Activated T-helper 2 cell treated with anti-CD3 and anti-CD28 coated beads, Interferon-gamma antibody, Interleukin-2, Interleukin-4, amounts not matched to agents 10 μg/mL and 5 μg/mL and 100 μg/mL, durations not matched to agents 14 hours and 24 hours and 36 hours (primary cell): ENCODE results near the gene PHF8. TPM values are rescaled to one million over a fixed set of nuclear protein-coding genes. Genes with fewer than 3 reads are reported as not detected.

Source experiments
- DNase-seq: peaks from one replicate; pipeline ENCODE4 v3.0.0; 2021; ENCODE audit warnings: low spot score
- H3K27ac Mint-ChIP-seq: one replicate; pipeline ENCODE4 v1.8.0; 2021; ENCODE audit warnings: mixed read lengths
- H3K27me3 Mint-ChIP-seq: one replicate; pipeline ENCODE4 v1.8.0; 2021; ENCODE audit warnings: low read depth, mixed read lengths
- H3K36me3 Mint-ChIP-seq: one replicate; pipeline ENCODE4 v1.8.0; 2021; ENCODE audit warnings: low read depth, mixed read lengths
- H3K4me1 Mint-ChIP-seq: one replicate; pipeline ENCODE4 v1.8.0; 2021; ENCODE audit warnings: low read depth, mixed read lengths
- H3K4me3 Mint-ChIP-seq: one replicate; pipeline ENCODE4 v1.8.0; 2021; ENCODE audit warnings: low read depth, mild to moderate bottlenecking, moderate library complexity, mixed read lengths
- H3K9me3 Mint-ChIP-seq: one replicate; pipeline ENCODE4 v1.8.0; 2021; ENCODE audit warnings: mixed read lengths
- intact Hi-C: fragments of 100-400 bp; cut with micrococcal nuclease; formaldehyde crosslinking; loops from one replicate; pipeline ENCODE4 v1.15.1; 2023
- total RNA-seq: library from RNA; stranded (reverse); gene quantifications from 2 replicates; pipeline ENCODE4 v1.2.3, GENCODE V29; 2022

Gene PHF8
- total RNA-seq, 1 donor from 2014 or later = 47.5 TPM

DNA sequence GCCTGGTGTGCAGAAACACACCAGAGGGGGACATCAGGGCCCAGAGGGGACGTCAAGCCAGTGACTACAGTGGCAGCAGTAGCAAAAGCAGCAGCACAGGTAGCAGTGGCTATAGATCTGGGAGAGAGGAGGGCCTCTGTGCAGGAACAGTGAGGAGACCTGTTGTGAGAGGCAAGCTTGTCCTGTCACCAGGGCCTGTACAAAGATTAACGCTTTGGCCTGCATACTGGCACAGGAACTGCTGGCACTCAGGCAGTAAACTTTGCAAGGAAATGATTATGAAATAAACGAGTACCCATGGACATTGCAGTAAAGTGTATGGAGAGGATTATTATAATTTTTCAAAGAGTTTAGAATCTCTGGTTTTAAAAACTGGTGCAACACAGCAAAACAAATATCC, 5.5 kb upstream of the PHF8 start:
- no peak overlapping the region for H3K4me3 Mint-ChIP-seq
- H3K4me1 Mint-ChIP-seq = peaks cover 7% of the 10 kb centered on the region

GRCh38 chrX:54048412-54048811, 4.1 kb upstream of the PHF8 start:
- Mint-ChIP-seq H3K27ac (no peak overlapping the region), H3K4me1 (peaks cover 7% of the 10 kb centered on the region), H3K9me3 (no peaks in the 10 kb centered on the region), H3K36me3 (no peaks in the 10 kb centered on the region), H3K27me3 (no peaks in the 10 kb centered on the region), H3K4me3 (no peak overlapping the region)
- no peak for DNase-seq
- intact Hi-C loops = loop anchor here (10.0 kb wide), 1 partner anchor 1116 kb away; no protein-coding TSS in a partner anchor

More for the DNA sequence above, 5.5 kb upstream of the PHF8 start:
- Mint-ChIP-seq H3K27me3 (no peaks in the 10 kb centered on the region), H3K9me3 (no peaks in the 10 kb centered on the region), H3K27ac (no peak overlapping the region), H3K36me3 (no peaks in the 10 kb centered on the region)
- intact Hi-C loops = loop anchor here (10.0 kb wide), 1 partner anchor 1115 kb away; no protein-coding TSS in a partner anchor
- no peak for DNase-seq

GRCh38 chrX:54045563-54046228, 1.4 kb upstream of the PHF8 start:
- Mint-ChIP-seq H3K27me3 (no peaks in the 10 kb centered on the region), H3K27ac (peak overlapping the region; percentile 95), H3K4me3 (peak overlapping the region; percentile 88), H3K36me3 (peaks cover 10% of the 10 kb centered on the region), H3K9me3 (no peaks in the 10 kb centered on the region), H3K4me1 (peaks cover 11% of the 10 kb centered on the region)
- intact Hi-C loops = loop anchor here (10.0 kb wide), 1 partner anchor 1119 kb away; no protein-coding TSS in a partner anchor
- DNase-seq = no peak

DNA sequence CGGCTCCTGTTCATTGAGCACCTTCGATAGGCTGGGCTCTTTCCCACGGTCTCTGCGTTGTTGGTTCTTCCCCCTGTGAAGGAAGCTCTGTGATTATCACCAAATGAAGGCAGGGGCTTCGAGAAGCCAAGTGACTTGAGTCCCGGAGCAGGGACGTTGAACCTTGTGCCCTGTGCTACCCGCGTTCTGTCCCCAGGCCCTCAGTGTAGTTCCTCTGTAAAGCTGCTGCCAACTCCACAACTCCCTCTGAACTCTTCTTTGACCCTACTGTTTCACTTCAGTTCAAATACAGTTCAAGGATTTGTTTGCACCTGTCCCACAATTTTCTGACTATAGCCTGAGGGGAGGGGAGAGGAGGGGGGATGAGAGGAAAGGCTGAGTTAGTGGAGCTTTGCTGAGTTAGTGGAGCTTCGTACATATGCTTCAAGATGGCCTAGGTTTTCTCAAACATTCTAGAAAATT, 635 bp upstream of the PHF8 start:
- DNase-seq = no peak
- H3K4me1 Mint-ChIP-seq = peaks cover 15% of the 10 kb centered on the region
- no peaks in the 10 kb centered on the region for H3K27me3 Mint-ChIP-seq
- peak overlapping the region; percentile 95 for H3K27ac Mint-ChIP-seq
- intact Hi-C loops = loop anchor here (1.0 to 10.0 kb wide), 9 partner anchors 138 to 1120 kb away; partner anchors contain the start of genes FAM120C, GNL3L, KDM5C and MAGED2
- peaks cover 14% of the 10 kb centered on the region for H3K36me3 Mint-ChIP-seq
- peak overlapping the region; percentile 88 for H3K4me3 Mint-ChIP-seq
- H3K9me3 Mint-ChIP-seq = no peaks in the 10 kb centered on the region

GRCh38 chrX:54043541-54044125, 640 bp downstream of the PHF8 start:
- intact Hi-C loops = loop anchor here (1.0 to 10.0 kb wide), 9 partner anchors 140 to 1121 kb away; partner anchors contain the start of genes FAM120C, GNL3L, KDM5C and MAGED2
- Mint-ChIP-seq H3K36me3 (peaks cover 14% of the 10 kb centered on the region), H3K9me3 (no peaks in the 10 kb centered on the region), H3K4me1 (peaks cover 15% of the 10 kb centered on the region), H3K4me3 (peak overlapping the region; percentile 88), H3K27me3 (no peaks in the 10 kb centered on the region), H3K27ac (peak overlapping the region; percentile 97)
- no peak for DNase-seq

GRCh38 chrX:54043056-54043455, 1.2 kb downstream of the PHF8 start:
- Mint-ChIP-seq H3K27ac (peak overlapping the region; percentile 97), H3K27me3 (no peaks in the 10 kb centered on the region), H3K9me3 (no peaks in the 10 kb centered on the region), H3K36me3 (peaks cover 14% of the 10 kb centered on the region), H3K4me1 (peaks cover 15% of the 10 kb centered on the region), H3K4me3 (peak overlapping the region; percentile 88)
- DNase-seq = no peak
- intact Hi-C loops = loop anchor here (5.0 to 10.0 kb wide), 5 partner anchors 326 to 1122 kb away; partner anchors contain the start of genes MAGED2, RIBC1, SMC1A and TSR2

DNA sequence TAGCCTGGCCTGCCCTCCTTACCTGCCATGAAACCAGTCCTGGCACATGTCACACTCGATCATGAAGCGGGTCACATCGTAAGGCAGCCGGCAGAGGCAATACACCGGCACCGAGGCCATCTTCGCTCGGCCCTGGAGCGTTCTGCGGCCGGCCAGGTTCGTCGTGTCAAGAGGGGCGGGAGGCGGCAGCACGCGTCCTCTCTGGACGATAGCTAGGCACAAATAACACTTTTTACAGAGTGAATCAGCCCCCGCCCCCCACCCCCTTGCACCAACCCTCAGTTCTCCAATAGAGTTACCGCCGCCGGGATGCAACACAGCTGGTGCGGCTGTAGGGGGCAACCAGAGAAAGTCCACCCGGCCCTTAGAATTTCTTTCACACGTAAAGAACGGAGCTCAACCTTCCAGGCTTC, 1.7 kb downstream of the PHF8 start:
- Mint-ChIP-seq H3K4me3 (peak overlapping the region; percentile 88), H3K36me3 (peaks cover 16% of the 10 kb centered on the region), H3K27me3 (no peaks in the 10 kb centered on the region), H3K4me1 (peaks cover 15% of the 10 kb centered on the region), H3K9me3 (no peaks in the 10 kb centered on the region), H3K27ac (peak overlapping the region; percentile 97)
- intact Hi-C loops = loop anchor here (5.0 to 10.0 kb wide), 5 partner anchors 325 to 1122 kb away; partner anchors contain the start of genes MAGED2, RIBC1, SMC1A and TSR2
- peak; percentile 9 for DNase-seq

GRCh38 chrX:54030329-54030728, 13.9 kb downstream of the PHF8 start:
- no peak overlapping the region for H3K4me3 Mint-ChIP-seq
- peaks cover 5% of the 10 kb centered on the region for H3K4me1 Mint-ChIP-seq
- no peaks in the 10 kb centered on the region for H3K27me3 Mint-ChIP-seq
- intact Hi-C loops = no loop called here
- no peak for DNase-seq
- no peaks in the 10 kb centered on the region for H3K9me3 Mint-ChIP-seq
- H3K27ac Mint-ChIP-seq = no peak overlapping the region
- peaks cover 75% of the 10 kb centered on the region for H3K36me3 Mint-ChIP-seq

- H3K27me3 Mint-ChIP-seq = no peaks in the 10 kb centered on the region
- H3K36me3 Mint-ChIP-seq = peaks cover 70% of the 10 kb centered on the region
- no peak for DNase-seq
- H3K27ac Mint-ChIP-seq = no peak overlapping the region
- intact Hi-C loops = no loop called here
- no peaks in the 10 kb centered on the region for H3K9me3 Mint-ChIP-seq
- H3K4me1 Mint-ChIP-seq = peaks cover 5% of the 10 kb centered on the region
- no peak overlapping the region for H3K4me3 Mint-ChIP-seq
Measured at GRCh38 chrX:54029529-54030143, 14.6 kb downstream of the PHF8 start.

DNA sequence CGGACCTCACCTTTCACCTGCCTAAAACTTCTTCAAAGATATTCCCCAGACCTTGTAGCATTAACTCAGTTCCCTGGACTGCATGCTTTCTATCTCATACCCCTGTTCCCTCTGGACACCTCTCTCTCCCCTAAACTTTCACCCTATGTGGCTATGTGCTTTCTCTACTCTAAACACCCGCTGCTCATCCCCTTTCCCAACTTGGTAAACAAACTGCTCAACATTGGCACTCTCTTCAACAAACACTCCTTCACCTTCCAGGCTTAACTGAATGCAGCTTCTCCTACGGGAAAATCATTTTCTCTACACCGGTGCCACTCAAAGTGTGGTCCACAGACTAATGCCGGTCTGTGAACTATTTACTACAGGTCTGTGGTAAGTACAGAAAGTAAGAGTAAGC, 19.9 kb downstream of the PHF8 start:
- intact Hi-C loops = no loop called here
- Mint-ChIP-seq H3K4me1 (peaks cover 3% of the 10 kb centered on the region), H3K36me3 (peaks cover 56% of the 10 kb centered on the region)

DNA sequence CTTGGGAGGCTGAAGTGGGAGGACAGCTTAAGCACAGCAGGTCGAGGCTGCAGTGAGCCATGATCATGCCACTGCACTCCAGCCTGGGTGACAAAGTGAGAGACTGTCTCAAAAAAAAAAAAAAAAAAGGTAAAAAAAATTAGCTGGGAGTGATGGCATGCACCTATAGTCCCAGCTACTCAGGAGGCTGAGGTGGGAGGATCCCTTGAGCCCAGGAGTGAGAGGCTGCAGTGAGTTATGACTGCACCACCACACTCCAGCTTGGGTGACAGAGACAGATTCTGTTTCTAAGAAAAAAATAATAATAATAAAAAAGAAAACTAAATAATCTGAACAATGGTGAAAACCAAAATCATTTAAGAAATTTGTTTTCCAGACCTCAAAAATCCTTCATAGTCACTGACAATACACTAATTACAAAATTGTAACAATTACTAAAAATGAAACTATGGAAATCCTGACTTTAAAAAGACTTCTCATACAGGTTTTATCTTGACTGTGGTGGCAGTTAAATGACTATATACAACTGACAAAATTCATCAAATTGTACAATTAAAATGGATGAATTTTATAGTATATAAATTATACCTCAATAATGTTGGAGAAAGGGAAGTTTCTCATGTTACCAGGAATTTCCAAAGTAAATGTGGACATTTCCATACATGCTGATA, 31.3 kb downstream of the PHF8 start:
- Mint-ChIP-seq H3K4me1 (peaks cover 2% of the 10 kb centered on the region), H3K27me3 (no peaks in the 10 kb centered on the region), H3K9me3 (no peaks in the 10 kb centered on the region), H3K4me3 (no peak overlapping the region), H3K27ac (no peak overlapping the region), H3K36me3 (peaks cover 50% of the 10 kb centered on the region)
- intact Hi-C loops = no loop called here
- no peak for DNase-seq

More for the DNA sequence above, 19.9 kb downstream of the PHF8 start:
- no peak overlapping the region for H3K27ac Mint-ChIP-seq
- no peak for DNase-seq
- H3K27me3 Mint-ChIP-seq = no peaks in the 10 kb centered on the region
- no peaks in the 10 kb centered on the region for H3K9me3 Mint-ChIP-seq
- H3K4me3 Mint-ChIP-seq = no peak overlapping the region

DNA sequence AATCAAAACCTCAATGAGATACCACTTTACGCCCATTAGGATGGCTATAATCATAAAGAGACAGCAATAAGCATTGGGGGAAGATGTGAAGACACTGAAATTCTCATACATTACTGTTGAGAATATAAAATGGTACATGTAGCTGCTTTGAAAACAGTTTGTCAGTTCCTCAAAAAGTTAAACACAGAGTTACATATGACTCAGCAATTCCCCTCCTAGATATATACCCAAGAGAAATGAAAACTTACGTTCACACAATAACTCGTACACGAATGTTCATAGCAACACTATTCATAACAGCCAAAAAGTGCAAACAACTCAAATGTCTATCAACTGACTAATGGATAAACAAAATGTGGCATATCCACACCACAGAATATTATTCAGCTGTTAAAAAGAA, 36.6 kb downstream of the PHF8 start:
- DNase-seq = no peak
- Mint-ChIP-seq H3K9me3 (no peaks in the 10 kb centered on the region), H3K27ac (no peak overlapping the region), H3K36me3 (peaks cover 50% of the 10 kb centered on the region), H3K4me1 (no peaks in the 10 kb centered on the region), H3K4me3 (no peak overlapping the region), H3K27me3 (no peaks in the 10 kb centered on the region)
- intact Hi-C loops = no loop called here
